ENCODE data around the gene PMEPA1.

DNA sequence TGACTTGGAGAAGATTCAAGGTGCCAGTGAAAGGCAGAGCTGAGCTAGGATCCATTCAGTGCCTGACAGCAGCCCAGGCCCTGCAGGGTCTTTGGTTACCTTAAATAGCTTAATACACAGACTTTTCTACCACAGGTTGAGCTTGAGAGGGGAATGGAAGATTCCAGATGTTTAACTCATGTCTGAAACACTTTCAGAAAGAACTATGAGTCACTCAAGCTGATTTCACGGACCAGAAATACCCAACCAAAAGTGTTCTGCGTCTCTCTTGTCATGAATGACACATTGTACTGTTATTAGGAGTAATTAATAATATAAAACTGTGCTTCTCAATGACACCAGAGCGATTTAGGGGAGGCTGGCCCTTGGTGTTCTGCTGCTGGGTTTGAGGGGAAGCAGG lies 6.4 kb upstream of the PMEPA1 start:
- TF ChIP-seq, protein P1, sequence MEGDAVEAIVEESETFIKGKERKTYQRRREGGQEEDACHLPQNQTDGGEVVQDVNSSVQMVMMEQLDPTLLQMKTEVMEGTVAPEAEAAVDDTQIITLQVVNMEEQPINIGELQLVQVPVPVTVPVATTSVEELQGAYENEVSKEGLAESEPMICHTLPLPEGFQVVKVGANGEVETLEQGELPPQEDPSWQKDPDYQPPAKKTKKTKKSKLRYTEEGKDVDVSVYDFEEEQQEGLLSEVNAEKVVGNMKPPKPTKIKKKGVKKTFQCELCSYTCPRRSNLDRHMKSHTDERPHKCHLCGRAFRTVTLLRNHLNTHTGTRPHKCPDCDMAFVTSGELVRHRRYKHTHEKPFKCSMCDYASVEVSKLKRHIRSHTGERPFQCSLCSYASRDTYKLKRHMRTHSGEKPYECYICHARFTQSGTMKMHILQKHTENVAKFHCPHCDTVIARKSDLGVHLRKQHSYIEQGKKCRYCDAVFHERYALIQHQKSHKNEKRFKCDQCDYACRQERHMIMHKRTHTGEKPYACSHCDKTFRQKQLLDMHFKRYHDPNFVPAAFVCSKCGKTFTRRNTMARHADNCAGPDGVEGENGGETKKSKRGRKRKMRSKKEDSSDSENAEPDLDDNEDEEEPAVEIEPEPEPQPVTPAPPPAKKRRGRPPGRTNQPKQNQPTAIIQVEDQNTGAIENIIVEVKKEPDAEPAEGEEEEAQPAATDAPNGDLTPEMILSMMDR (IDR thresholded peaks at IDR 0.05; ENCODE audit: low read depth, low read length, poor library complexity, severe bottlenecking): no peak
- TF ChIP-seq EZH2phosphoT487 (IDR thresholded peaks at IDR 0.05; ENCODE audit: borderline replicate concordance, low read length): no peak
